ENCODE data around the gene FSD2. TPM values are rescaled to one million over a fixed set of nuclear protein-coding genes. Genes with fewer than 3 reads are reported as not detected.

The FSD2 gene
- total RNA-seq, 2 donors from 2014 or later = not detected

DNA sequence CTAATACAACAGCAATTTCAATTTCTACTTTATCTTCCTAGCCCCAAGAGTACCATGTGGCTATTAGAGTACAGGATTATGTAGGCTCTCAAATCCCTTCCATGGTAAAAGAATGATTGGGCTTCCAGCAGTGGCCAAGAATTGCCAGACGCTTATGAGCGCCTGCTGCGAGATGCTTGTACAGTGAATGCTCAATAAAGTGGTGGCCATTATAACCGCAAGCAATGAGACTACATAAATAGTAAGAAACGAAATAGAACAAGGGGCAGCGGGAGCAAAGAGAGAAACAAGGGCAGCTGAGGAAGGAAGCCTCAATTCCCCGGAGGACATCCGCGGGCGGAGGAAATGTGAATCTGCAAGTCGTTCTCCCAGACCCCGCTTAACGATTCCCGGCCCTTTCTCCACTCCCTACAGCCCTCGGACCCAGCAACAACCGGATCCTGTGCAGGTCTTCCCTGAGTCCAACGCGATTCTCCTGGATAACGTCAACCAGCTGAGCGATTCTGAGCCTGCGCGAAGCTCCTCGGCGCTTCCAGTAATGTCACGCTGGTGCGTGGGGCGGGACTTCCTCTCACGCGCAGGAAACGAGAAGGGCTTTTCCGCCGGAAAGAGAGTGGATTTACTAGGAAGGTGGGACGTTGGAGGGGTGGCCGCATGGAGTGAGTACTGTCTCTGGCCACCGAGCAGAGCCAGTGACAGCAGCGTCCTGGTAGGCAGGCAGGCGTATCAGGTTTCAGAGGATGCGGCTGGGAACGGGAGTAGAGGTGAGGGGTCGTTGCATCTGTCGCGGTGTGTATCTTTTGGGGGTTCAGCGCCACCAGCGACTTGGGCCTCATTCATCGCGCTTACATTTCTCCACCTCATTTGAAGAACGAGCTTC is 55.7 kb downstream of the FSD2 start:
- Mint-ChIP-seq H3K36me3 (ENCODE audit: low read depth) (peaks cover 53% of the 10 kb centered on the region), H3K4me3 (peak overlapping the region; percentile 96), H3K27ac (peak overlapping the region; percentile 95), H3K27me3 (no peaks in the 10 kb centered on the region), H3K9me3 (no peaks in the 10 kb centered on the region), H3K4me1 (peaks cover 33% of the 10 kb centered on the region)
- ATAC-seq (replicated peaks) = peak; percentile 98

DNA sequence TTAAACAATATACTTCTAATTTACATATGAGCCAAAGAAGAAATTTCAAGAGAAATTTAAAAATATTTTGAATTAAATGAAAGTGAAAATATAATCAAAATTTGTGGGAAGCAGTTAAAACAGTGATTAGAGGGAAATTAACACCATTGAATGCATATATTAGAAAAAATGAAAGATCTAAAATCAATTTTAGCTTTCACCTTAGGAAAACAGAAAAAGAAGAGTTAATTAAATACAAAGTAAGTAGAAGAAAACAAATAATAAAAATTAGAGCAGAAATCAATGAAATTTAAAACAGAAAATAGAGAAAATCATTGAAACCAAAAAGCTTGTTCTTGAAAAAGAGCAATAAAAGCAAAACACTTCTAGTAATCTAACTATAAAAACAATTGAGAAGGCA is 57.6 kb downstream of the FSD2 start:
- H3K4me1 Mint-ChIP-seq = peaks cover 28% of the 10 kb centered on the region
- no peaks in the 10 kb centered on the region for H3K9me3 Mint-ChIP-seq
- ATAC-seq (replicated peaks) = no peak
- H3K27ac Mint-ChIP-seq = no peak overlapping the region
- H3K4me3 Mint-ChIP-seq = peak overlapping the region; percentile 96
- peaks cover 34% of the 10 kb centered on the region for H3K36me3 Mint-ChIP-seq (ENCODE audit: low read depth)
- H3K27me3 Mint-ChIP-seq = no peaks in the 10 kb centered on the region

DNA sequence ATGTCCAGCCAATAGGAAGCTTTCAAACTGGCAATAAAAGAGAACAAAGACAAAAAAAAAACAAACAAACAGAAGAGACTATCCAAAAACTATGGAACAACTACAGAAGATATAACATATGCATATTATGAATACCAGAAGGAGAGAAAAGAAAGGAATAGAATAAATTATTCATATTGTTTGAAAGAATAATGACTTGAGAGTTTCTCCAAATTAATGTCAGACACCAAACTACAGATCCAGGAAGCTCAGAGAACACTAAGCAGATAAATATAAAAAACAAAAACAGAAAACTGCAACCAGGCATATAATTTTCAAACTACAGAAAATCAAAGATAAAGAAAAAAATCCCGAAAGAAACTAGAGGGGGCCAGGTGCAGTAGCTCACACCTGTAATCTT is 62.1 kb downstream of the FSD2 start:
- no peak overlapping the region for H3K4me3 Mint-ChIP-seq
- H3K36me3 Mint-ChIP-seq (ENCODE audit: low read depth) = no peaks in the 10 kb centered on the region
- no peak for ATAC-seq (replicated peaks)
- no peak overlapping the region for H3K27ac Mint-ChIP-seq
- H3K9me3 Mint-ChIP-seq = no peaks in the 10 kb centered on the region
- H3K4me1 Mint-ChIP-seq = no peaks in the 10 kb centered on the region
- no peaks in the 10 kb centered on the region for H3K27me3 Mint-ChIP-seq

DNA sequence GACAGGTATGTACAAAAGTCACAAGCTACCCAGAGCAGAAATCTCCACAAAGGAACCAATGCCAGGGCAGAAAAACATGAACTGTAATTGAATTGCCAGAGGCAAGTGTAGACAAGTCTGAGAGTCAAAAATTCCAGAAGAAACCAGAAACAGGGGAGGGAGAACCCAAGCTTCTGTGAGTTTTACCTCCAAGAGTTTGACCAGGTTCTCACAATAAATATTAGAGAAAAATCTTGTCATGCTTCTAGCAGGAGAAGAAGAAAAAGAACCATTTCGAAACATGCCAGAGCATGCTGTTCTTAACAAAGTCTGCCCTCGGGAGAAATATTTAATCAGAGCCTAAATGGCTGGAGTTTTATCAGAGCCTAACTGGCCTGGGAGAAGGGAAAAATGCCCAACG is 63.7 kb downstream of the FSD2 start:
- Mint-ChIP-seq H3K27ac (no peak overlapping the region), H3K27me3 (no peaks in the 10 kb centered on the region), H3K4me1 (no peaks in the 10 kb centered on the region), H3K9me3 (no peaks in the 10 kb centered on the region), H3K36me3 (ENCODE audit: low read depth) (peaks cover 13% of the 10 kb centered on the region), H3K4me3 (no peak overlapping the region)
- no peak for ATAC-seq (replicated peaks)

DNA sequence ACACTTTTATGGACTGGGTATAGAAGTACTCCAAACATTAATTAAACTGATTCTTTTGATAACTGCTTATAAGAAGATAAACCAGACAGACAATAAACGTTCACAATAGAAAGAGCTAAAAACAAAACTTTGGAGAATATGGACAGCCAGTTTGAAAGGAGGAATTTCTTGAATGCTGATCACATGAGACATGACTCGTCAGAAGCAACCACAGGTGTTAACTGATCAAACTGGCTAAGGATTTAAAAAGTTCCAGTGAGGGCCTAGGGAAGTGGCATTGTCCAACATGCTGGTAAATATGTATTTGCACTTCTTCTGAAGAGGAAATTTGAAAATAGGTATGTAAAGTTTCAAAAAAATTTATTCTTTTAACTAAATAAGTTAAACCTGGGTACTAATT is 66.8 kb downstream of the FSD2 start:
- no peaks in the 10 kb centered on the region for H3K9me3 Mint-ChIP-seq
- peaks cover 34% of the 10 kb centered on the region for H3K36me3 Mint-ChIP-seq (ENCODE audit: low read depth)
- H3K4me1 Mint-ChIP-seq = no peaks in the 10 kb centered on the region
- no peaks in the 10 kb centered on the region for H3K27me3 Mint-ChIP-seq
- ATAC-seq (replicated peaks) = no peak
- H3K4me3 Mint-ChIP-seq = no peak overlapping the region
- no peak overlapping the region for H3K27ac Mint-ChIP-seq

DNA sequence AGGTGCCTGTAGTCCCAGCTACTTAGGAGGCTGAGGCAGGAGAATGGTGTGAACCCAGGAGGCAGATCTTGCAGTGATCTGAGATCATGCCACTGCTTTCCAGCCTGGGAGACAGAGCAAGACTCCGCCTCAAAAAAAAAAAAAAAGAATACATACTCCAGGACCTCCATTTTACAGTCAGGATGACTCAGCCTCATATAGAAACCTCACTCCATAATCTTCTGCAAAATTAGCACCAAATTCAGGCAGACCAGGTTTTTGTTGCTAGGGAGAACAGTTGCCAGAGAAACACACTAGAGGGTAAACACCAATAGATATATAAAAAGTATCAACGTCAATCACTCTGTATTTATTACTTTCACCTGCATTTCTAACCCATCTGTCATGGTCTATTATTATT is 67.9 kb downstream of the FSD2 start:
- H3K4me3 Mint-ChIP-seq = no peak overlapping the region
- H3K9me3 Mint-ChIP-seq = no peaks in the 10 kb centered on the region

DNA sequence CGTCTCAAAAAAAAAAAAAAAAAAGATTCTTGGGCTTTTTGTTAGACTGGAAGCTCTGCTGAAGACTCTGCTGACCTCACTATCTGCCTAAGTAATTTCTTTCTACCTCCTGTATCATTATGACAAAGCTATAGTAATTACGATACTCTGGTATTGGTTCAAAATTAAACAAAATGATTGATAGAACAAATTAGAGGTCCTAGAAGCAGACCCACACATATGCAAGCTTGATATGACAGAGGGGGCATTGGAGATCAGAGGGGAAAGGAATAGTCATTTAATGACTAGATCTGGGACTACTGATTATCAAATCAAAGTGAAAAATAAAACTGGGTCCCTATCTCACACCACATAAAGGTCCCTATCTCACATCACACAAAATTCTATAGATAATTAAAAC is 74.3 kb downstream of the FSD2 start:
- Mint-ChIP-seq H3K27ac (no peak overlapping the region), H3K27me3 (no peaks in the 10 kb centered on the region), H3K4me1 (no peaks in the 10 kb centered on the region), H3K4me3 (no peak overlapping the region), H3K9me3 (no peaks in the 10 kb centered on the region), H3K36me3 (ENCODE audit: low read depth) (peaks cover 37% of the 10 kb centered on the region)
- ATAC-seq (replicated peaks) = peak; percentile 47

More for the DNA sequence above, 67.9 kb downstream of the FSD2 start:
- Mint-ChIP-seq H3K27ac (no peak overlapping the region), H3K27me3 (no peaks in the 10 kb centered on the region), H3K36me3 (ENCODE audit: low read depth) (peaks cover 45% of the 10 kb centered on the region), H3K4me1 (no peaks in the 10 kb centered on the region)
- ATAC-seq (replicated peaks) = no peak

DNA sequence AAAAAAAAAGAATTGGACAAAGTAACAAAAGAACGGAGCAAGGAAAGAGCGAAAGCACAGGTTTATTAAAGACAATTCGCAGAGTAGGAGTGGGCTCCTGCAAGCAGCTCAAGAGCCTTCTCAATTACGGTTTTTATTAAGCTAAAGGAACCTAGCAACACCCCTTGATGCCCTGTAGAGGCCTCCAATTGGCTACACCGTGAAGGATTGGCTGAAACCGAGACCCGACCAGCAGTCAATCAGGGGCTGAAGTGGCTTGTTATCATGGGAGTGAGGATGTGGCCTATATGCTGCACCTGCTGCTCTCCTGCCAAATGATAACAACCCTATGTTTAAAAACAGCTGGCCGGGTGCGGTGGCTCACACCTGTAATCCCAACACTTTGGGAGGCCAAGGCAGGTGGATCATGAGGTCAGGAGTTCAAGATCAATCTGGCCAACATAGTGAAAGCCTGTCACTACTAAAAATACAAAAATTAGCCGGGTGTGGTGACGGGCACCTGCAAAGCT is 75.8 kb downstream of the FSD2 start:
- Mint-ChIP-seq H3K4me3 (no peak overlapping the region), H3K36me3 (ENCODE audit: low read depth) (peaks cover 24% of the 10 kb centered on the region), H3K4me1 (no peaks in the 10 kb centered on the region), H3K27ac (no peak overlapping the region), H3K9me3 (no peaks in the 10 kb centered on the region), H3K27me3 (peaks cover 3% of the 10 kb centered on the region)
- no peak for ATAC-seq (replicated peaks)

DNA sequence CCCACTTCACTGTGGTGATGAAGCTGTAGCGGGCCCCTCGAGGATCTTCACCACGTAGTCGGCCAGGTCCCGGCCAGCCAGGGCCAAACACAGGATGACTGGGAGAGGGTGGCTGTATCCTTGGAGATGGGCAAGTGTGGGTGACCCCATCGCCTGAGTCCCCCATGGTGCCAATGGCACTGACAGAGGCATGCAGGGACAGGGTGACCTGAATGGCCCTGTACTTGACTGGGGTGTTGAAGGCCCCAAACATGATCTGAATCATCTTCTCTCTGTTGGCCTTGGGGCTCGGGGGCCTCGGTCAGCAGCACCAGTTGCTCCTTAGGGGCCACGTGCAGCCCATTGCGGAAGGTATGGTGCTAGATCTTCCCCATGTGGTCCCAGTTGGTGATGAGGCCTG is 79.1 kb downstream of the FSD2 start:
- no peaks in the 10 kb centered on the region for H3K9me3 Mint-ChIP-seq
- H3K4me1 Mint-ChIP-seq = no peaks in the 10 kb centered on the region
- peaks cover 8% of the 10 kb centered on the region for H3K27me3 Mint-ChIP-seq
- H3K36me3 Mint-ChIP-seq (ENCODE audit: low read depth) = no peaks in the 10 kb centered on the region
- H3K4me3 Mint-ChIP-seq = no peak overlapping the region
- no peak for ATAC-seq (replicated peaks)
- H3K27ac Mint-ChIP-seq = no peak overlapping the region

DNA sequence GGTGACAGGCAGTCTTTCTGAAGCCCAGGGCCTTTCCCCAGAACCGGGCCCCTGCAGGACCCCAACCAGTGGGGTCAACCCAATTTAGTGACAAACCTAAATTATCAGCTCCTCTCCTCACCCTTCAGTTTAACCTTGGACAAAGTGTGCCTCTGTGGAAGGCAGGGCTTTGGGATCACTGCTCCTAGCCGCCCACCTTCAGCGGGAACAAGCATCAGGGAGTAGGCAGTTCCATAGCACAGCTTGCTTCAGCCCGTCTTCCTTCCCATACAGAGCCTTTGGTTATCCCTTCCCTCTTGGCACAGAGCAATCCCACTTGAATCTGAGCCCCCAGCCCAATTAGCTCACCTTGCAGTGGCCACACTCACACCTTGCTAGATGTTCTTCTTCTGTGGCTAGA is 90.9 kb downstream of the FSD2 start:
- no peak for ATAC-seq (replicated peaks)
- Mint-ChIP-seq H3K36me3 (ENCODE audit: low read depth) (no peaks in the 10 kb centered on the region), H3K4me3 (no peak overlapping the region), H3K4me1 (no peaks in the 10 kb centered on the region), H3K9me3 (no peaks in the 10 kb centered on the region), H3K27me3 (peaks cover 17% of the 10 kb centered on the region), H3K27ac (no peak overlapping the region)

DNA sequence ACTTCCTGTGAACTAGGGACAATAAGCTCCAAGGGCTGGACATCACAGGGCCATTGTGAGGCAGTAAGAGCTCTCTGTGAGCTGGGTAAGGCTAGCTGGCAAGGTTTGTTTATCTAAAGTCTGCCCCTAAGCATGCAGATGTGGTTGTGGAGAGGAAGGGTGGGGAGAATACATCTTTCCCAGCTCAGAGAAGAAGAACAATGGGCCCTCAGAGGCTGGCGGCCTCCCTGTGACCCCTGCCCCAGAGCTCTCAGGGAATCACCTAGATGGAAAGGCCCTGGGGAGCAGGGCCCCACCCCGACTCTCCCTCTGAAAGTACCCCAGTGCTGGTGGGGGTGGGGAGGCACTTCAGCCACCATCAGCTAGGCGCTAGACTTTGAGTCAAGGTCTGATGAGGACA is 91.9 kb downstream of the FSD2 start:
- no peaks in the 10 kb centered on the region for H3K4me1 Mint-ChIP-seq
- no peaks in the 10 kb centered on the region for H3K9me3 Mint-ChIP-seq
- H3K36me3 Mint-ChIP-seq (ENCODE audit: low read depth) = no peaks in the 10 kb centered on the region
- H3K27ac Mint-ChIP-seq = no peak overlapping the region
- peaks cover 17% of the 10 kb centered on the region for H3K27me3 Mint-ChIP-seq
- ATAC-seq (replicated peaks) = no peak
- no peak overlapping the region for H3K4me3 Mint-ChIP-seq

DNA sequence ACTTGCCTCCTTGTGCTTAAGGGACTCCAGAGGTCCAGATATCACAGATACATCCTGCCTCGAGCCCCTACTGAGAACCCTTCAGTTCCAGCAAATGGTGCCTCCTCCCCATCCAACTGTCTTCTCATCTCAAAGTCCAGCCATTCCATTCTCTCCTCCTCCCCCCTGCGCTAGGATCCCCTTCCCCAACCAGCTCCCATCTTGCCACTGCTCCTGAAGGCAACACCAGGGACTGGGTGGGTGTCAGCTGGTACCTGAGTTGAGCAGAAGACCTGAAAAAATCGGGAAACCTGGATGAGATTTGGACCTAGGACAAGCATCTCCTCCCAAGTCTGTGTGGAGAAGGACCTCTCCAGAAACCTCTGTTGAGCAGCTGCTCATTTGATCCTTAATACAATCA is 93.8 kb downstream of the FSD2 start:
- Mint-ChIP-seq H3K4me3 (no peak overlapping the region), H3K36me3 (ENCODE audit: low read depth) (no peaks in the 10 kb centered on the region), H3K4me1 (no peaks in the 10 kb centered on the region), H3K27ac (no peak overlapping the region), H3K27me3 (peaks cover 14% of the 10 kb centered on the region), H3K9me3 (no peaks in the 10 kb centered on the region)
- ATAC-seq (replicated peaks) = no peak

DNA sequence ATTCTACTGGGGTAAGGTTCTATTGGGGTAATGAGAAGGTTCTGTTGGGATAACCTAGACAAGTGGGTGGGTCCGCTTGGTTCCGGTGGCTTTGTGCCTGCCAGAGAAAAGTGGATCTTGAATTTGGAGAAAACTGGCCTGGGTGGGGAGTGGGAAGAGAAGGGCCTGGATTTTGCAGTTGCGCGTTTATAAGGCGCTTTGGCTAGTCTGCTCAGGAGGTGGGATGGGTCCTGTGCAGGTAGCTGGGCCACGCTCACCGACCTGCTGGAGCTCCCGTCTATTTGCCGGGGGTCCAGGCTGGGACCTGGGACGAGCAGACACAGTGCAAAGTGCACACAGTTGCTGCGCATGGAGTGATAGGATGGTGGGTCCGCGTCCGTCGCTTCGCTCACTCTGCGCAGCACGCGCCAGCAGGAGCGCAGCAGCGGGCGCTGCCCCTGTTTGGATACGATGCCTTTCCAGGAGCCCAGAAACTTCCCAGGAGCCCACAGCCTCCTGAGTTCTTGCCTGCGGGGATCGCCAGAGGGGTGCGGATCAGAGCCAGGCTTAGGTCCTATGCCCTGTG is 94.9 kb downstream of the FSD2 start:
- Mint-ChIP-seq H3K27ac (no peak overlapping the region), H3K4me3 (no peak overlapping the region), H3K36me3 (ENCODE audit: low read depth) (no peaks in the 10 kb centered on the region), H3K4me1 (no peaks in the 10 kb centered on the region), H3K27me3 (peaks cover 11% of the 10 kb centered on the region), H3K9me3 (no peaks in the 10 kb centered on the region)
- ATAC-seq (replicated peaks) = no peak

DNA sequence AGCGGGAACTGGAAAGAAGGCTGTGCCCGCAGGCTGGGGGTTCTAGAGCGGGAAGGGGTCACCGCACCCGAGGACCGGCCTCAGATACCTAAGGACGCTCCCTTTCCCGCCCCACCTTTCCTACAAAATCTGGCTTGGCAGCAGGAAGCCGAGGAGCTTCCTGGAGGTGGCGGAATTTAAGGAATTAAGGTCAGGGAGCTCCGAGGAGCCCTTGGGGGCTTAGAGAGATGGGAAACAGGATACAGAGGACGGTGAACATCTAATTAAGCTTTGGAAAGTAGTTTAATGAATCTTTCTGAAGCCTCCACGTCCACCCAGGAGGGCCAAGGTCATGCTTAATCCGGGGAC is 95.7 kb downstream of the FSD2 start:
- Mint-ChIP-seq H3K27ac (no peak overlapping the region), H3K27me3 (peaks cover 11% of the 10 kb centered on the region), H3K4me1 (no peaks in the 10 kb centered on the region), H3K36me3 (ENCODE audit: low read depth) (no peaks in the 10 kb centered on the region), H3K9me3 (no peaks in the 10 kb centered on the region), H3K4me3 (no peak overlapping the region)
- no peak for ATAC-seq (replicated peaks)

DNA sequence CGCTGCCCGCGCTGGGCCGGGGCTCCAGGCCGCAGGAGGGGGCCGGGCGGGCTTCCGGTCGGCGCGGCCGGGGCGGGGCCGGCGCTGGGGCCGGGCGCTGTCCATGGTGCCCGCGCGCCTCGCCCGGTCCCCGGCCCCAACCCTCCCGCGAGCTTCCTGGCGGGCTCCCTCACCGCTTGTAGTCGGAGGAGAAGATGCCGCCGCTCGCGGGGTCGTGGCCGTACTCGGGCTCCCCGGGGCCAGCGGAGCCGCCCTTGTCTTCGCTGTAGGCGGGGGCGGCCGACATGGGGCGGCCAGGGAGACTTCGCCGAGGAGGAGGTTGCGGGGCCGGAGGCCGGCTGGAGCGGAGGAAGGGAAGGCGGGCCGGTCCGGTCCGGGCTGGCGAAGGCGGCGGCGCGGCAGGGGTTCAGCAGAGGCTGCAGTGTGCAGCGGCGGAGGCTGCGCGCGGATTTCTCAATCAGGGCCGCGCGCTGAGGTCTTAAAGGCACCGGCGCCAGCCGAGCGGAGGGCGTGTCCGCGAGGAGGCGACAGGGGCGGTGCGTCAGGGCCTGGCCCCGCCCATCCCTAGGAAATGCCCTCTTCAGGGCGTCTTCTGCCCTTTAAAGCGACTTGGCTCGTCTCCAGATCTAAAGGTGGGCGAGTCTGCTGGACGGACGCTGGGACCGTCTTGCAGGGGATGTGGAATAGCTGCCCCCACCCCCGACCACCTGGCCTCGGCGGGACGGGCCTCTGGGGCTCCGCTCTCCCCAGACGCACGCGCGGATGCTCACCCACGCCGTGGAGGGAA is 96.3 kb downstream of the FSD2 start, which contains the start of gene AP3B2:
TSS of gene AP3B2 (minus strand) at position 455 of the 787 bp plus-strand sequence. CDS start at position 286, 169 bp downstream.
- no peak within 1 kb of the TSS for H3K27ac Mint-ChIP-seq
- H3K36me3 Mint-ChIP-seq (ENCODE audit: low read depth) = no peaks in the 10 kb centered on the region
- H3K4me3 Mint-ChIP-seq = no peak within 1 kb of the TSS
- peaks cover 11% of the 10 kb centered on the region for H3K27me3 Mint-ChIP-seq
- no peaks in the 10 kb centered on the region for H3K4me1 Mint-ChIP-seq
- peak; percentile 96 for ATAC-seq (replicated peaks)
- no peaks in the 10 kb centered on the region for H3K9me3 Mint-ChIP-seq

Data from activated T-helper 17 cell treated with anti-CD3 and anti-CD28 coated beads, Interleukin-2, amount 50 U/mL, for 72 hours (primary cell).